HG02798 (cell line): ENCODE results near the gene ERC2.
"Not testable (repeated sequence)": the region's sequence is repeated elsewhere in the genome, so short reads cannot be mapped to it uniquely, and the experiment has no call there.

Experiments
- ATAC-seq: cut with Tn5 transposase; IDR thresholded peaks from one replicate; pipeline ENCODE4 v1.9.1; 2021; ENCODE audit warnings: mild to moderate bottlenecking; ENCODE audit not compliant: unreplicated experiment, poor library complexity

Gene ERC2

DNA sequence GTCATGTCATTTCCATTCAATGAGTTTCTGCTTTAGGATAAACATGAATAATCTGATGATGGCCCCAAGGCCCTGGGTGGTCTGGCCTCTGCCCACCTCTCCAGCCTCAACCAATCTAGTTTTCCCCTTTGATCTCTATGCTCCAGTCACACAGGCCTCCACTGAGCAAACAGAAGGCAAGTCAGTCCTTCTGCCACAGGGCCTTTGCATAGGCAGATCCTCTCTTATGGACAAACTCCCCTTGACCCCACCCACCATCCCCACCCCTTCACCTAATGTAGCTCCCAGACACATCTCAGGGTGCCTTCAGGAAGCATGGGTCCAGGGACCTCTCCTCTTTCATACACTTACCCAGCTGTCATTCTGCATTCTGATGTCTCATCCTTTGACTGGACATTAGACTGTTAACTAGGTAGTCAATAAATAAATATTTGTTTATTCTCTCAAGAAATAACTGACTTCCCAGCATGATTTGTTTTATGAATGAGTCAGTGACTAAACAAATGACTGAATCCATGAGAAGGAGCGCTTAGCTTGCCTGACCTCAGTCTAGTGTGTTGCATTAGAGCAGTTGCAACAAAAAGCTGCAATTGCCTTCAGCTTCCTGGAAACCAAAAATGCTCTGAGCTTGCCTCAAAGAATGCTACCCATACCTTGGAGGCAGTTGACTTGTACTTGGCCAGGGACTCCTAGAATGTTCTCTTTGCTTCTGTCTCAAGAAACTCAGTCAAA is 594.6 kb downstream of the ERC2 start:
- no peak for ATAC-seq

GRCh38 chr3:55870594-55870993 is 597.7 kb downstream of the ERC2 start:
- ATAC-seq, result no peak

GRCh38 chr3:55868347-55868746 is 599.9 kb downstream of the ERC2 start:
- no peak for ATAC-seq

DNA sequence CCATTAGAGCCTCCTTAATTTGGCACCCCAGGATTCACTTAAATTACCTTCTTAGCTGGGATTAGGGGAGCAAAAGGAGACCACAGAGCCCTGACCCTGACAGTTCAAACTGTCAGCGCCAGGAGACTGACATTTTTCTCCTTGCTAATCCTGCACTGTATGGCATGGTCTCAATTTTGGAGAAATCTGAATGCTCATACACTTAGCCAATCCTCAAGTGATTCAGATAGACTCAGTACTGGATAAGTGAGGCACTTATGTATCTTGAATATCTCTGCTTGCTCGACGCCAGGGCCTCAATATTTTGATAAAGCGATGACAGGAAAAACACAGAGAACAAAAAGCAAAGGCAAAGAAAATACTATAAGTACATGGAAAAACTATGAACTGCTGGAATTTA is 605.2 kb downstream of the ERC2 start:
- no peak for ATAC-seq

DNA sequence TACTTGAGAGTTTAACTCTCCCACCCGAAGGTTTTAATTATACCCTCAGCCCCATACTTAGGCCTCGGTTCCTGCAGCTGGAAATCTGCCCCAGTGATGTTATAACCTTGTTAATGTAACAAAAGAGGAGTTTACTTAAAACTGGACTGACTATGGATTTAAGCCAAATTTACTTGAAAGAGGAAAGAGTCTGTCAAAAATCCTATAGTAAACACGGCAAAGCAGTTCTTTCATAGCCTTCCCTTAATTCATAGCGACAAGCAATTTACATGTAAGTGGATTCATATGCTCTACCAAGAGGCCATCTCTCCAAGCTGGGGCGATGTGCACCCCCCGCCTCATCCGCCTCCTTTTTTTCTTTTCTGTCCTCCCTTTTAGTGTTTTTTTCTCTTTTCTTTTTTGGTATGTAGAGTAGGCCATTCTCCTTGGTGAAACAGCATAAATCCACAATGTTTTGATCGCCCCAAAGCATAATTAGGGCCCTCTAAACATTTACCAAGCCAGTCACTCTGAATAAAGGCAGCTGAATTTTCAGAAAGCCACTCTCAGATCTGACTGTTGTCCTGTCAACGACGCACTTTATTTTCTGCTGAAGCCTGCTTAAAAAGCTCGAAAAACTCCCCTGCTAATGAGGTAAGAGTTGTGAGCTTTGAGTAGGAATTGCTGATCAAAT is 608.1 kb downstream of the ERC2 start:
- no peak for ATAC-seq

GRCh38 chr3:55859305-55859704 is 609.0 kb downstream of the ERC2 start:
- no peak for ATAC-seq

DNA sequence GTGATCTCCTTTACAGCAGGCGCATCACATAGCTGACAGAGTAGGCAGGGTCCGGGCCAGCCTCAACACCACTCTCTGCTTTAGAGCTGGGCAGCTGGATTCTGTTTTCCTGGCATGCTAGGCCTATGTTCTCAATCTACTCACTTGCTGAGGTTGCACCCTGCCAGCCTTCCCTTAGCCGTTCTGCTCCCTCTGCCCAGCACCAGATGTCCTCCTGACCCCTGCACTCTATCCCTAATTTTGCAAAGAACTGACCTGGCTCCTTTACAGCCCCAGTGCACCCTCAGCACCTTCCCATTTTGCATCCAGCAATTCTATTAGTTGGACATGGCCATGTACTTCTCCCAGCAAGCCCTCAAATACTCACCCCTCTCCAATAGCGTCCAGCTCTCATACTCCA is 609.5 kb downstream of the ERC2 start:
- no peak for ATAC-seq

DNA sequence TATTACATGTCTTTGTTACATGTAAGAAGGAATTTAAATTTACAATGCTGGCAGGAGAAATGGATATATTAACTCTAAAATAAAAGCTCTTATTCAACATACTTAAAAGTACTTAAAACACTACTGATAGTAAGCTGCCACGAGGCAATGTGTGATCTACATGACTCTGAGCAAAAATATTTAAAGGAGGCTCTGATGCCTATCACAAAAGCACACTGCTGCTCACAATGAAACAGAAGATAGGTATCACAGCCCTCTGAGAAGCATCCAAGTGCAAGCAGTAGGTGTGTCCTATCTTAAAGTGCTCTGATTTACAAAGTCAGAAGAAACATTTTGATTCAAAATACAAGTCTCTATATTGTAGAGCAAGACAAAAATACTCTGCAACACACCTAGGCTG is 610.0 kb downstream of the ERC2 start:
- ATAC-seq, result no peak

GRCh38 chr3:55857633-55858032 is 610.6 kb downstream of the ERC2 start:
- no peak for ATAC-seq

GRCh38 chr3:55855311-55855710 is 613.0 kb downstream of the ERC2 start:
- no peak for ATAC-seq

- ATAC-seq, result no peak
These were observed 613.8 kb downstream of the ERC2 start for GRCh38 chr3:55854494-55854893.

DNA sequence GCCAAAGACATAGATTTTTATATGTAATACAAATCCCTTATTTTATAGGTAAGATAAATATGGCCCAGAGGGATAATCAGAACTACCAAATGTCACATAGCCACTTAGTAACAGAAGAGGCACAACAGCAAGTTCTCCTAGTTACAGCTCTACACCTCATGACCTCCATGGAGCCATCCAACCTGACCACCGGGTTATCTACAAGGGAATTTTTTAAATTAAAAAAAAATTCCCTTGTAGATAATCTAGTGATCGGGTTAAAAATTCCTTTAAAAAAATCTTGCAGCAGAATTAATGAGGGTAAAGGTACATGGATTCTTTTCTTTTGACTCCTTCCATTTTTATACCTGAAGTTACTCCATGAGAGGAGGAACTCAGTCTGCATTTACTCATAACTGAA is 615.9 kb downstream of the ERC2 start:
- no peak for ATAC-seq

DNA sequence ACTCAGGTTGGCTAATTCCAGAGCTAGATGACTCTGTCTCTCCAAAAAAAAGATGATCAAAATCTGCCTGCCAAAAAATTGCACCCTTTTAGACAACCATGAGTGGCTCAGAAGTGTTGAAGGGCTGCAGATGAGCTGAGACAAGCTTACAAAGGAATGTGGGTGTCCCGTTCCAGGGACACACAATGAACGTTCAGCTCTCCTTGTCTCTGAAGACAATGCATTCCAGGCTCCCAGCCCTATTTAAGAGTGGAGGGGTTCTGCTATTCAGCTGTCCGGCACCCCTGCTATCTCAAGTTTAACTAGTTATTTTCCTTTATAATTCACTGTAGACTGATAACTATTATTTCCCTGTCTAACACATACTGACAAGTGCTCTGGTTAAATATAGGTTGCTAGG is 626.1 kb downstream of the ERC2 start:
- no peak for ATAC-seq

GRCh38 chr3:55831876-55832275 is 636.4 kb downstream of the ERC2 start:
- not testable (repeated sequence) for ATAC-seq

DNA sequence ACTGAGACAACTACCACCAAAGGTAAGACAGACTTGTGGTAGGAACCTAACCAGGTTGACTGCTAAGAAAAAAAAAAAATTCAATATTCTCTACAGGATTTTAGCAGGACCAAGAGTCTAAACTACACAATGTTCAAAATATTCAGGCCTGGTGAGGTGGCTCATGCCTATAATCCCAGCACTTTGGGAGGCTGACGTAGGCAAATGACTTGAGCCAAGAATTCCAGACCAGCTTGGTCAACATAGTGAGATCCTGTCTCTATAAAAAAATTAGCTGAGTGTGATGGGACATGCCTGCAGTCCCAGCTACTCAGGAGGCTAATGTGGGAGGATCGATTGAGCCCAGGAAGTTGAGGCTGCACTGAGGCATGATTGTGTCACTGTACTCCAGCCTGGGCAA is 639.6 kb downstream of the ERC2 start:
- ATAC-seq, result no peak

- no peak for ATAC-seq
These were observed 640.5 kb downstream of the ERC2 start for GRCh38 chr3:55827786-55828185.

- ATAC-seq, result no peak
These were observed 641.4 kb downstream of the ERC2 start for GRCh38 chr3:55826731-55827496.

DNA sequence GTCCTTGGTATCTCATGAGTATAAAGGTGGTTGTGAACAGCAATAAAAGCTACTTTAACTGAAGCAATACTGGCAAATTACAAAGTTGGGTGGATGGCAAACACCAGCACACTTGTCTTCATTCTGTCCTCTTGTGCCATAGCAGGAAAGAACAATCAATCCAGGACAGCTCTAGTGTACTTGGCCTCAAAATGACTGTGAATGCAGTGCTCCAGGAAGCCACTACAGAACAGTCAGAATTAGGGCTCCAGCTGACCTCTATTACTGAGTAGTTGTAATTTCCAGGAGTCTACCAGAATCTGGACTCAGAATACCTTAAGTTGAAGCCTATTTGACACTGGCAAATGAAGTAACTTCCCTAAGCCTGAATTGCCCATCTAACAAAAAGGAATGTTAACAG is 642.2 kb downstream of the ERC2 start:
- ATAC-seq, result no peak

DNA sequence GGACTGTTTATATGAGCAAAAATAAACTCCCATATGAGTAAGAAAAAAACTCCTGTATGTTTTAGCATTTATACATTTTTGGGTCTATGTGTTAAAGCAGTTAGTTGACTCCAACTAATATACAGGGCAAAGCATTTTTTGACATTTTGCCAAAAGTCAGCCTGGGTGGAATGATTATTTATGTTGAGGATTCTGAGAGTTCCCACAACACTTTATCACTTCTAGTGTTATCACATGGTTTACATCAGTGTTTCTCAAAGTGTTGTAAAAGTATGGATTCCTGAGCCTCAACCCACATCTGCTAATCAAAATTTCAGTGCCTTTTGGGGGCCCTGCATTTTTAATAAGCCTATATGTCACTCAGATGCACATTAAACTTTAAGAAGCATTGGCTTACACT is 643.9 kb downstream of the ERC2 start:
- no peak for ATAC-seq

GRCh38 chr3:55823829-55824228 is 644.4 kb downstream of the ERC2 start:
- no peak for ATAC-seq

GRCh38 chr3:55823001-55823400 is 645.3 kb downstream of the ERC2 start:
- ATAC-seq, result no peak
